ENCODE results near the gene USP6.
"Not testable (repeated sequence)": the region's sequence is repeated elsewhere in the genome, so short reads cannot be mapped to it uniquely, and the experiment has no call there.

The USP6 gene

GRCh38 chr17:5122586-5123342, 6.9 kb downstream of the USP6 start:
- no peak for DNase-seq

- no peak for DNase-seq
Observed at GRCh38 chr17:5123343-5124124, 7.7 kb downstream of the USP6 start.

- DNase-seq: not testable (repeated sequence)
Observed at GRCh38 chr17:5124125-5124760, 8.4 kb downstream of the USP6 start.

- not testable (repeated sequence) for DNase-seq
Observed at GRCh38 chr17:5124896-5125295, 9.1 kb downstream of the USP6 start.

- DNase-seq: no peak
Observed at GRCh38 chr17:5126719-5127488, 11.1 kb downstream of the USP6 start.

GRCh38 chr17:5127910-5128309, 12.1 kb downstream of the USP6 start:
- no peak for DNase-seq

GRCh38 chr17:5128387-5128786, 12.6 kb downstream of the USP6 start:
- not testable (repeated sequence) for DNase-seq

GRCh38 chr17:5128905-5129535, 13.2 kb downstream of the USP6 start:
- DNase-seq: no peak

GRCh38 chr17:5129770-5130169, 13.9 kb downstream of the USP6 start:
- not testable (repeated sequence) for DNase-seq

GRCh38 chr17:5130261-5130660, 14.4 kb downstream of the USP6 start:
- not testable (repeated sequence) for DNase-seq

GRCh38 chr17:5130687-5131086, 14.9 kb downstream of the USP6 start:
- DNase-seq: not testable (repeated sequence)

GRCh38 chr17:5131146-5131715, 15.4 kb downstream of the USP6 start:
- DNase-seq: no peak

- DNase-seq: not testable (repeated sequence)
Observed at GRCh38 chr17:5131799-5132502, 16.1 kb downstream of the USP6 start.

GRCh38 chr17:5132503-5133225, 16.8 kb downstream of the USP6 start:
- not testable (repeated sequence) for DNase-seq

- DNase-seq: no peak
Observed at GRCh38 chr17:5133311-5133710, 17.5 kb downstream of the USP6 start.

GRCh38 chr17:5133961-5134360, 18.1 kb downstream of the USP6 start:
- not testable (repeated sequence) for DNase-seq

- not testable (repeated sequence) for DNase-seq
Observed at GRCh38 chr17:5134571-5134970, 18.7 kb downstream of the USP6 start.

- DNase-seq: not testable (repeated sequence)
Observed at GRCh38 chr17:5135131-5135712, 19.4 kb downstream of the USP6 start.

GRCh38 chr17:5135726-5136579, 20.1 kb downstream of the USP6 start:
- no peak for DNase-seq
